Activated CD4-positive, alpha-beta T cell treated with anti-CD3 and anti-CD28 coated beads, Interleukin-2, amount 50 U/mL, for 1 hour (primary cell): ENCODE measurements around the gene CDV3.

ENCODE experiments used
- DNase-seq: peaks from one replicate; pipeline ENCODE4 v3.0.0-alpha.2; 2020

CDV3 gene

GRCh38 chr3:133608388-133608787 lies 34.9 kb downstream of the CDV3 start:
- DNase-seq: no peak

GRCh38 chr3:133610031-133610430 lies 36.5 kb downstream of the CDV3 start:
- no peak for DNase-seq

- no peak for DNase-seq
Measured at GRCh38 chr3:133611534-133611933, 38.0 kb downstream of the CDV3 start.

- no peak for DNase-seq
Measured at GRCh38 chr3:133620066-133620784, 46.7 kb downstream of the CDV3 start.

GRCh38 chr3:133627789-133628188 lies 54.3 kb downstream of the CDV3 start:
- DNase-seq: no peak

- DNase-seq: no peak
Measured at GRCh38 chr3:133629146-133629545, 55.7 kb downstream of the CDV3 start.

- DNase-seq: no peak
Measured at GRCh38 chr3:133633439-133633838, 60.0 kb downstream of the CDV3 start.
